Common myeloid progenitor, CD34-positive (primary cell): ENCODE measurements around the gene SIGLEC10.
A peak's percentile ranks its signal among the peaks of the same experiment; 100 is the strongest.

Experiments
- CTCF ChIA-PET: fragments of 350-600 bp; sonication (Branson Sonifier 250); formaldehyde crosslinking; loops from one replicate; lab custom pipeline; 2021; ENCODE audit warnings: antibody characterized with exemption; lab: Charles Lee
- POLR2A ChIA-PET: fragments of 350-600 bp; sonication (Branson Sonifier 250); formaldehyde crosslinking; loops from one replicate; lab custom pipeline; 2021; ENCODE audit warnings: antibody characterized with exemption; lab: Charles Lee
- DNase-seq, 3 donors: peaks; one replicate each; pipeline versions ENCODE4 v3.0.0 to v3.0.0-alpha.2; 2013
- H3K27ac ChIP-seq, 2 experiments: 1 replicate in 1 of 2; 2 replicates in 1 of 2; pipeline ENCODE4 v1.7.0; 2013; ENCODE audit warnings: inconsistent platforms in 2 of 2, low read length in 2 of 2, mild to moderate bottlenecking in 2 of 2, low read depth in 1 of 2, moderate library complexity in 1 of 2; ENCODE audit not compliant: severe bottlenecking in 2 of 2, insufficient read depth in 1 of 2, poor library complexity in 1 of 2
- H3K27me3 ChIP-seq, 5 experiments: replicated peaks in 2 of 5; 1 replicate in 3 of 5; 2 replicates in 2 of 5; pipeline versions ENCODE4 v1.6.1 to v1.7.0; 2013; ENCODE audit warnings: low read length in 4 of 5, mild to moderate bottlenecking in 2 of 5, moderate library complexity in 2 of 5, inconsistent platforms in 1 of 5; ENCODE audit not compliant: insufficient read depth in 5 of 5, control insufficient read depth in 4 of 5
- H3K36me3 ChIP-seq, 4 experiments: 1 replicate in 2 of 4; 2 replicates in 2 of 4; pipeline versions ENCODE4 v1.6.1 to v1.7.0; 2013; ENCODE audit warnings: low read length in 3 of 4, control low read depth in 1 of 4, mild to moderate bottlenecking in 1 of 4; ENCODE audit not compliant: control insufficient read depth in 4 of 4, insufficient read depth in 4 of 4
- H3K4me1 ChIP-seq, 4 experiments: 1 replicate in 3 of 4; 2 replicates in 1 of 4; pipeline versions ENCODE4 v1.6.1 to v1.7.1; 2013; ENCODE audit warnings: low read length in 3 of 4, mild to moderate bottlenecking in 3 of 4, control low read depth in 1 of 4, inconsistent platforms in 1 of 4, moderate library complexity in 1 of 4; ENCODE audit not compliant: control insufficient read depth in 4 of 4, insufficient read depth in 4 of 4; ENCODE audit errors: control extremely low read depth in 1 of 4
- H3K4me3 ChIP-seq, 7 experiments: 1 replicate in 4 of 7; 2 replicates in 3 of 7; pipeline versions ENCODE4 v1.5.1 to v1.7.0; 2013; ENCODE audit warnings: mild to moderate bottlenecking in 7 of 7, low read length in 6 of 7, moderate library complexity in 6 of 7, inconsistent platforms in 2 of 7, low read depth in 2 of 7, control low read depth in 1 of 7; ENCODE audit not compliant: insufficient read depth in 4 of 7, control insufficient read depth in 1 of 7; ENCODE audit errors: extremely low read depth in 1 of 7
- H3K9me3 ChIP-seq, 5 experiments: 1 replicate in 4 of 5; 2 replicates in 1 of 5; pipeline versions ENCODE4 v1.6.1 to v1.7.1; 2013; ENCODE audit warnings: low read length in 4 of 5, mild to moderate bottlenecking in 2 of 5, inconsistent platforms in 1 of 5, low read depth in 1 of 5, moderate library complexity in 1 of 5; ENCODE audit not compliant: control insufficient read depth in 4 of 5, insufficient read depth in 2 of 5; ENCODE audit errors: control extremely low read depth in 1 of 5
- WGBS: methylation state at CpG from one replicate; pipeline ENCODE4 v1.1.5; 2013; ENCODE audit not compliant: insufficient coverage; 5-methylcytosine and 5-hydroxymethylcytosine counted together

Gene SIGLEC10

DNA sequence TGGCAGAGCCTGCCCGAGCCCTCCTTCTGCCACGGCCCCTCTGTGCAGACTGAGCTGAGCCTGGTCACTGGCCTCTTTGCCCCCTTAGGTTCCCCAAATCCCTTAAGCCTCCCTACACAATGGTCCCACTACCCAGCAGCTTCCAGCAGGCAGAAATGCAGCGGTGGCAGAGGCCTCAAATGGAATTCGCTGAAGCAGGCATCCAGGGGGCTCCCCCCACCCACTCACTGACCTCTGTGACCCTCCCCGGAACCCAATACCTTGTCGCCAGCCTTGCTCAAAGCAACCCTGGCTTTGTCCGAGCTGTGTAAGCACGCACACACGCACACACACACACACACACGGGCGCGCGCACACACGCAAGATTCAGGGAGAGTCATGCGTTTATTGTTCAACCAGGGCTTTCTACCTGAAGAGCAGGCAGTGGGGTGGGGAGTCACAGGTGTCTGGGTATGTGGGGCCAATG, 29.5 kb downstream of the SIGLEC10 start, which contains the start of gene LIM2:
LIM2 (minus strand) TSS at position 51 of the 466 bp plus-strand sequence. CDS start 531 bp downstream, outside the sequence.
- Histone ChIP-seq H3K27me3 (no peaks in the 10 kb centered on the region), H3K4me3 (no peak within 1 kb of the TSS), H3K9me3 (no peaks in the 10 kb centered on the region), H3K27ac (no peak within 1 kb of the TSS), H3K4me1 (peaks cover 0 to 12% (median 7%) of the 10 kb centered on the region in 4 experiments), H3K36me3 (no peaks in the 10 kb centered on the region)
- no peak for DNase-seq
- POLR2A ChIA-PET = no interaction called here
- CTCF ChIA-PET = interaction anchor here (0.8 to 1.6 kb wide), 3 partner anchors 9 to 48 kb away, joined by 3 to 5 read pairs (median 4); no protein-coding TSS in a partner anchor
- WGBS = 96% methylated on average over 14 of the region's 15 CpGs

GRCh38 chr19:51386882-51387520, 30.4 kb downstream of the SIGLEC10 start:
- no peak for DNase-seq
- Histone ChIP-seq H3K27ac (no peak overlapping the region), H3K4me1 (peaks cover 0 to 12% (median 7%) of the 10 kb centered on the region in 4 experiments), H3K36me3 (no peaks in the 10 kb centered on the region), H3K27me3 (no peaks in the 10 kb centered on the region), H3K4me3 (no peak overlapping the region), H3K9me3 (no peaks in the 10 kb centered on the region)
- ChIA-PET POLR2A (no interaction called here), CTCF (no interaction called here)
- WGBS = 97% methylated on average over 14 of the region's 14 CpGs

DNA sequence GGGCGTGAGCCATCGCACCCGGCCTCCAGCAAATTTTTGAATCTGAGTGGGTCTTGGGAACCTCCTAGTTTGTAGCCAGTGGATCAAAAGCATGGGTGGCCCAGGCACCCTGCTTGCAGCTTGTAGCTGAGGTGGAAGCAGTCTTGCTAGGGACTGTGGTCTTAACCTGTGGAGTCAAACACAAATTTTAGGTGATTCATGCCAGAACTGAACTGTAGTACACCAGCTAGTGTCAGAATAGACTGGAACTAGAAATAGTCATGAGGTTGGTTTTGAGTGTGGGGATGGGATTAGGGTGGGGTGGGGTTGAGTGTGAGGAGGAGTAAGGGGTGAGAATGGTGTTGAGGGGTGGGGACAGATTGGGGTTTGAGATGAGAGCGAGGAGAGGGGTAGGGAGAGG, 35.4 kb downstream of the SIGLEC10 start:
- ChIA-PET POLR2A (interaction anchor here (0.6 kb wide), 1 partner anchor 9 kb away, joined by 4 read pairs; the partner anchor contains the start of gene C19orf84), CTCF (no interaction called here)
- no peak for DNase-seq
- no peak overlapping the region for H3K27ac ChIP-seq
- no peaks in the 10 kb centered on the region for H3K36me3 ChIP-seq
- no peak overlapping the region for H3K4me3 ChIP-seq
- H3K9me3 ChIP-seq = peaks cover 0 to 4% (median 0%) of the 10 kb centered on the region in 5 experiments
- peaks cover 0 to 6% (median 2%) of the 10 kb centered on the region in 4 experiments for H3K4me1 ChIP-seq
- no peaks in the 10 kb centered on the region for H3K27me3 ChIP-seq
- 100% methylated on average over 4 of the region's 4 CpGs for WGBS

GRCh38 chr19:51380379-51380778, 37.1 kb downstream of the SIGLEC10 start:
- DNase-seq = no peak
- Histone ChIP-seq H3K9me3 (peaks cover 0 to 4% (median 0%) of the 10 kb centered on the region in 5 experiments), H3K27ac (no peak overlapping the region), H3K27me3 (no peaks in the 10 kb centered on the region), H3K4me1 (peaks cover 2 to 22% (median 17%) of the 10 kb centered on the region in 4 experiments), H3K4me3 (no peak overlapping the region), H3K36me3 (no peaks in the 10 kb centered on the region)
- ChIA-PET CTCF (interaction anchor here (1.3 kb wide), 2 partner anchors 10 to 11 kb away, joined by 3 read pairs; partner anchors contain the start of genes C19orf84 and CLDND2), POLR2A (no interaction called here)
- 97% methylated on average over 5 of the region's 9 CpGs for WGBS

GRCh38 chr19:51377422-51377821, 40.0 kb downstream of the SIGLEC10 start:
- Histone ChIP-seq H3K27me3 (no peaks in the 10 kb centered on the region), H3K36me3 (no peaks in the 10 kb centered on the region), H3K4me1 (peaks cover 5 to 49% (median 37%) of the 10 kb centered on the region in 4 experiments), H3K27ac (no peak overlapping the region), H3K9me3 (peaks cover 0 to 4% (median 0%) of the 10 kb centered on the region in 5 experiments), H3K4me3 (no peak overlapping the region)
- 100% methylated on average over 2 of the region's 2 CpGs for WGBS
- ChIA-PET POLR2A (no interaction called here), CTCF (interaction anchor here (0.5 to 1.1 kb wide), 3 partner anchors 11 to 61 kb away, joined by 3 to 4 read pairs (median 3); no protein-coding TSS in a partner anchor)
- DNase-seq = no peak

DNA sequence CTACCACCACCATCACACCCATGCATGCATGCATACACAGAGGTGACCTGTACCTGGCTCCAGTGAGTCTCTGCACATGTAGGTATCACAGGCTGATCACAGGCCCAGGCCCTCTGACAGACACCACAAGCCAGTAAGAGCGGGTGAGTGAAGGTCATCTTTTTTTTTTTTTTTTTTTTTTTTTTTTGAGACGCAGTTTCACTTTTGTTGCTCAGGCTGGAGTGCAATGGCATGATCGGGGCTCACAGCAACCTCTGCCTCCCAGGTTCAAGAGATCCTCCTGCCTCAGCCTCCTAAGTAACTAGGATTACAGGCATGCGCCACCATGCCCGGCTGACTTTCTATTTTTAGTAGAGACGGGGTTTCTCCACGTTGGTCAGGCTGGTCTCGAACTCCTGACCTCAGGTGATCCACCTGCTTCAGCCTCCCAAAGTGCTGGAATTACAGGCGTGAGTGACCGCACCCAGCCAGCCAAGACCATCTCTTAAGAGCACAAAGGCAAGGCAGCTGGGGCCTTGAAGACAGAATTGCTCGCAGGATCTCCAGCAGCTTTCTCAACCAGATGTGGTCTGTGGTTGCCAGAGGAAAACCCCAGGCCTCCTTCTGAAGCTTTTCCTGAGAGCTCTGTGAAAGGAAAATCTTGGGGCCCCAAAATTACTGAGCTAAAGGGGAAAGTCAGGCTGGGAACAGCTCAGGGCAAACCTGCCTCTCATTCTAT, 41.8 kb downstream of the SIGLEC10 start:
- peaks cover 6 to 67% (median 53%) of the 10 kb centered on the region in 4 experiments for H3K4me1 ChIP-seq

More for the DNA sequence above, 41.8 kb downstream of the SIGLEC10 start:
- CTCF ChIA-PET = interaction anchor here (1.0 to 1.8 kb wide), 2 partner anchors 12 to 22 kb away, joined by 3 to 6 read pairs; no protein-coding TSS in a partner anchor
- H3K27ac ChIP-seq = no peak overlapping the region
- POLR2A ChIA-PET = no interaction called here
- no peaks in the 10 kb centered on the region for H3K36me3 ChIP-seq
- H3K27me3 ChIP-seq = no peaks in the 10 kb centered on the region
- no peaks in the 10 kb centered on the region for H3K9me3 ChIP-seq
- 13% methylated on average over 4 of the region's 11 CpGs for WGBS
- peak overlapping the region in 3 of 7 experiments; percentile 6 to 32 (median 7) for H3K4me3 ChIP-seq
- DNase-seq = peak in 2 of 3 donors; percentile 67 to 74
